Mucosa of rectum (tissue), 2 donors: ENCODE measurements around the gene RUBCN.
A peak's percentile ranks its signal among the peaks of the same experiment; 100 is the strongest.

Source experiments
- H3K27ac ChIP-seq, 2 donors: one replicate each; pipeline ENCODE4 v1.7.0; 2013; ENCODE audit warnings: inconsistent platforms in 2 of 2, low read depth in 2 of 2, low read length in 2 of 2
- H3K27me3 ChIP-seq, 2 donors: one replicate each; pipeline ENCODE4 v1.7.0; 2013; ENCODE audit warnings: low read length in 2 of 2; ENCODE audit not compliant: control insufficient read depth in 2 of 2, insufficient read depth in 2 of 2
- H3K36me3 ChIP-seq, 2 donors: one replicate each; pipeline ENCODE4 v1.7.0; 2013; ENCODE audit warnings: low read length in 2 of 2; ENCODE audit not compliant: control insufficient read depth in 2 of 2, insufficient read depth in 2 of 2
- H3K4me1 ChIP-seq, 2 donors: one replicate each; pipeline ENCODE4 v1.7.0; 2013; ENCODE audit warnings: low read length in 2 of 2, mild to moderate bottlenecking in 1 of 2; ENCODE audit not compliant: control insufficient read depth in 2 of 2, insufficient read depth in 2 of 2
- H3K4me3 ChIP-seq, 2 donors: one replicate each; pipeline ENCODE4 v1.7.0; 2013; ENCODE audit warnings: low read length in 2 of 2
- H3K9ac ChIP-seq, 2 donors: one replicate each; pipeline ENCODE4 v1.7.0; 2013; ENCODE audit warnings: low read length in 2 of 2, low read depth in 1 of 2, mild to moderate bottlenecking in 1 of 2
- H3K9me3 ChIP-seq, 2 donors: one replicate each; pipeline ENCODE4 v1.7.0; 2013; ENCODE audit warnings: low read length in 2 of 2; ENCODE audit not compliant: control insufficient read depth in 2 of 2
- donor health status: healthy.
- donor health status: Normal muscosa, but diverticular disease.

The RUBCN gene

GRCh38 chr3:197750858-197751737 lies 14.4 kb upstream of the RUBCN start:
- Histone ChIP-seq H3K27ac (peak overlapping the region; percentile 86 to 94), H3K9me3 (no peaks in the 10 kb centered on the region), H3K4me1 (peaks cover 15 to 18% of the 10 kb centered on the region in 2 donors), H3K27me3 (no peaks in the 10 kb centered on the region), H3K36me3 (no peaks in the 10 kb centered on the region), H3K9ac (peak overlapping the region; percentile 80 to 86), H3K4me3 (peak overlapping the region; percentile 87 to 96)

DNA sequence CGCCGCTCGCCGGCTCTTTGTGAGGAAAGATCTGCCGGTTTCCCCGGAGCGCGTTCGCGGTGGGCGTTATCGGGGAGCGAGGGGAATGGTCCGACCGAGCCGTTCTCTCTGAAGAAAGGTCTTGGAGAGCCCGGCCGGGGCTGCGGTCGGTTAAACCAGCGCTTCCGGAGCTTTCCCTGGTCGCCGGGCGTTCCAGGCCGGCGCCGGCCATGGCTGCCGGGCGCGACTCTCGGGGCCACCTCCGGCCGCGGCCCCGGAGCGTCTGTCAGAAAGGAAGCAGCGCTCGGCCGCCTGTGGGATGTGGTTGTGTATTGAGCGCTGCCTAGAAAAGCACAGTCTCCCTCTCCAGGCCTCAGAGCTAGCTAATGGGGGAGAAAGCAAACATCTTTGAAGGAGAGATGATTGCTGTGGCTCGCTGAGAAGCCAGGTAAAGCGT lies 13.7 kb upstream of the RUBCN start:
- Histone ChIP-seq H3K4me3 (peak overlapping the region; percentile 87 to 96), H3K9ac (peak overlapping the region; percentile 80 to 86), H3K4me1 (peaks cover 15 to 18% of the 10 kb centered on the region in 2 donors), H3K27me3 (no peaks in the 10 kb centered on the region), H3K36me3 (no peaks in the 10 kb centered on the region), H3K27ac (peak overlapping the region; percentile 86 to 94), H3K9me3 (no peaks in the 10 kb centered on the region)

- H3K27me3 ChIP-seq = no peaks in the 10 kb centered on the region
These were observed 13.1 kb upstream of the RUBCN start, which contains the start of gene FYTTD1 for GRCh38 chr3:197749601-197750395. TSS of gene FYTTD1 (plus strand) at chr3:197749883. CDS start at chr3:197749972, 89 bp downstream.

GRCh38 chr3:197749315-197749600 lies 12.6 kb upstream of the RUBCN start:
- H3K4me3 ChIP-seq = peak overlapping the region; percentile 87 to 96
- peak overlapping the region; percentile 65 to 82 for H3K9ac ChIP-seq
- H3K36me3 ChIP-seq = no peaks in the 10 kb centered on the region
- H3K9me3 ChIP-seq = no peaks in the 10 kb centered on the region
- H3K27ac ChIP-seq = peak overlapping the region; percentile 86 to 94
- H3K4me1 ChIP-seq = peaks cover 15 to 18% of the 10 kb centered on the region in 2 donors
- H3K27me3 ChIP-seq = no peaks in the 10 kb centered on the region

More at GRCh38 chr3:197749601-197750395, 13.1 kb upstream of the RUBCN start, which contains the start of gene FYTTD1:
- Histone ChIP-seq H3K4me1 (peaks cover 15 to 18% of the 10 kb centered on the region in 2 donors), H3K27ac (peak within 1 kb of the TSS; percentile 86 to 94), H3K9ac (peak within 1 kb of the TSS; percentile 80 to 86), H3K9me3 (no peaks in the 10 kb centered on the region), H3K4me3 (peak within 1 kb of the TSS; percentile 87 to 96), H3K36me3 (no peaks in the 10 kb centered on the region)

DNA sequence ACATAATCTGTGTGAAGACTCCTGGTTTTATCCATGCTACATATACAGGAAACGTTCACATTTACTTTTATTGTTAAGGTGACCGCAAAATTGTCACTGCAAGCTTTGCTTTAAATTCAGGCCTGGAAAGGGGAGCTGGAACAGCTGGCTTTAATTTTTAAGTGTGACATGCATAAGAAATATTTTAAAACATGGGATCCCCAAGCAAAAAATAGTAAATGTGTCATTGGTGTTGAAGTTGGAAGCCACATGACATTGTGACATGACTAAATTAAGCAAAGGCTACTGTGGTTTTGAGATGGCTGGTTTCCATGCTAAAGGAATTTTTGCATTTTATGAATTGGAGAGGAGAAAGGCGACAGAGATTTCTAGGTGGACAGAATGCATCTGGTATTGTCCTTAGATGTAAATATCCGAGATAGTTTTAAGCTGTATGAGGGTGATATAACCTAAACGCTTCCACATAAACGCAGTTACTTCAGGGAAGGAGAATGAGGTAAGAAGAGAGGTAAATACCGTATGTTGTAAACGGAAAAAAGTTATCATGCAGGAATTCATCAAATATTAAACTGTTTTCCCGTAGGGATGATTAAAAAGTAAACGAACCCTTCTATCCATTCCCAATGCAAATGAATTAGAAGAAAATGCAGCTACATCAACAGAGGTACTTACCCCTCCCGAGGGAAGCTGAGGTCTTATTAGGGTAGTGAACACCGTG lies 12.1 kb upstream of the RUBCN start:
- no peaks in the 10 kb centered on the region for H3K9me3 ChIP-seq
- H3K9ac ChIP-seq = peak overlapping the region; percentile 65 to 82
- H3K4me3 ChIP-seq = peak overlapping the region; percentile 87 to 96
- peak overlapping the region; percentile 86 to 94 for H3K27ac ChIP-seq
- peaks cover 15 to 18% of the 10 kb centered on the region in 2 donors for H3K4me1 ChIP-seq
- H3K27me3 ChIP-seq = no peaks in the 10 kb centered on the region
- no peaks in the 10 kb centered on the region for H3K36me3 ChIP-seq

DNA sequence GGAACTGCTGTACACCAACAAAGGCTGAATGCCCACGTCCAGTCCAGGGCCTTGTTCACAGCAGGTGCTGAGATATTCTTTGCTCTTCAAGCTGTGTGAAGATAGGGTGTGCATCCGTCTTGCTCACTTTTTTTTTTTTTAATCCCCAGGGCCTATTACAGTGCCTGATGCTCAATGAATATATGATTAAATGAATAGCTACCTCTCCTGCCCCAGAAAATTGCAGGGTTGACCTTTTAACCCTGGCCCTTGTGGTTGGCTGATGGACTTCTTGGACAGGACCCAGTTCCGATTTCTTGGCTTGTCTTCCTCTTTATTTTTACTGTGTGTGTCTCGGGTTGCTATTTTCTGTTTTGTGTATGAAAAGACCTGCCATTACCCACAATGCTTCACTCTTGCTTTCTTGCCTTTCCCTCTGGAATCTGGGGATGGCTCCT lies 10.1 kb upstream of the RUBCN start:
- Histone ChIP-seq H3K4me3 (no peak overlapping the region), H3K27ac (no peak overlapping the region), H3K4me1 (peaks cover 9 to 14% of the 10 kb centered on the region in 2 donors), H3K9me3 (no peaks in the 10 kb centered on the region), H3K9ac (no peak overlapping the region), H3K36me3 (no peaks in the 10 kb centered on the region), H3K27me3 (no peaks in the 10 kb centered on the region)

GRCh38 chr3:197746209-197746608 lies 9.5 kb upstream of the RUBCN start:
- Histone ChIP-seq H3K36me3 (no peaks in the 10 kb centered on the region), H3K27ac (no peak overlapping the region), H3K27me3 (no peaks in the 10 kb centered on the region), H3K9ac (no peak overlapping the region), H3K4me1 (peaks cover 6 to 8% of the 10 kb centered on the region in 2 donors), H3K9me3 (no peaks in the 10 kb centered on the region), H3K4me3 (no peak overlapping the region)

DNA sequence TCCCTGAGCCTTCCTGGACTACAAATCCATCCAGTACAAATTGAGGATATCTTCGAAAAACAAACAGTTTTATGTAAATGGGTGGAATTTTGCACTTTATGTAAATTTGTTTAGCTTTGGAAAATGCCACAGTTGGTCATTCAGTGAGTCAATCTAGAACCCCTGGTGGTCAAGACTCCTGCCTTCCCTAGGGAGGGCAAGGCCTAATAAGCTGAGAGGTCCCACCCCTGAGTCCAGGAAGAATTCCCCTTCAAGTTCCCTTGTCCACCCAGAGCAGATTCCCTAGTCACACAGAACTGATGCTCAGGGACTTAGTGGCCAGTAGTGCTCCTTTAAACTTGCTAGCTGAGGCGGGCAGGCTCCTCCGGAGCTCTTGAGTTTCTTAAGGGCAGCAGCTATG lies 6.1 kb upstream of the RUBCN start:
- Histone ChIP-seq H3K9ac (no peak overlapping the region), H3K27me3 (no peaks in the 10 kb centered on the region)

GRCh38 chr3:197737749-197738462 lies 1.2 kb upstream of the RUBCN start:
- Histone ChIP-seq H3K27ac (peak overlapping the region in 1 of 2 donors; percentile 90), H3K9me3 (no peaks in the 10 kb centered on the region), H3K9ac (peak overlapping the region in 1 of 2 donors; percentile 80), H3K36me3 (no peaks in the 10 kb centered on the region), H3K4me3 (peak overlapping the region in 1 of 2 donors; percentile 87), H3K27me3 (no peaks in the 10 kb centered on the region), H3K4me1 (peaks cover 8 to 17% of the 10 kb centered on the region in 2 donors)

More for the DNA sequence above, 6.1 kb upstream of the RUBCN start:
- H3K4me3 ChIP-seq = no peak overlapping the region
- H3K27ac ChIP-seq = no peak overlapping the region
- H3K4me1 ChIP-seq = peaks cover 0 to under 1% of the 10 kb centered on the region in 2 donors
- no peaks in the 10 kb centered on the region for H3K9me3 ChIP-seq
- no peaks in the 10 kb centered on the region for H3K36me3 ChIP-seq
